ENCODE data around the gene MPPED2.
A peak's percentile ranks its signal among the peaks of the same experiment; 100 is the strongest.

MPPED2 gene

GRCh38 chr11:30479899-30480298 lies 106.3 kb downstream of the MPPED2 start:
- no peak for TF ChIP-seq CTCF (IDR thresholded peaks at IDR 0.05)
- Mint-ChIP-seq H3K4me3 (peak overlapping the region; percentile 7), H3K4me1 (peaks cover 46% of the 10 kb centered on the region), H3K9me3 (no peaks in the 10 kb centered on the region), H3K27me3 (ENCODE audit: low read depth, poor library complexity) (no peaks in the 10 kb centered on the region), H3K27ac (no peak overlapping the region), H3K36me3 (ENCODE audit: low read depth) (no peaks in the 10 kb centered on the region)
- DNase-seq, result no peak

- Mint-ChIP-seq H3K4me1 (peaks cover 46% of the 10 kb centered on the region), H3K27me3 (ENCODE audit: low read depth, poor library complexity) (no peaks in the 10 kb centered on the region), H3K27ac (peak overlapping the region; percentile 75), H3K4me3 (peak overlapping the region; percentile 19), H3K36me3 (ENCODE audit: low read depth) (no peaks in the 10 kb centered on the region), H3K9me3 (no peaks in the 10 kb centered on the region)
- no peak for TF ChIP-seq CTCF (IDR thresholded peaks at IDR 0.05)
- DNase-seq, result no peak
Observed at GRCh38 chr11:30478923-30479322, 107.2 kb downstream of the MPPED2 start.

GRCh38 chr11:30477061-30477460 lies 109.1 kb downstream of the MPPED2 start:
- no peak for DNase-seq
- Mint-ChIP-seq H3K4me1 (peaks cover 46% of the 10 kb centered on the region), H3K9me3 (no peaks in the 10 kb centered on the region), H3K27me3 (ENCODE audit: low read depth, poor library complexity) (no peaks in the 10 kb centered on the region), H3K27ac (no peak overlapping the region), H3K4me3 (no peak overlapping the region), H3K36me3 (ENCODE audit: low read depth) (no peaks in the 10 kb centered on the region)
- no peak for TF ChIP-seq CTCF (IDR thresholded peaks at IDR 0.05)

GRCh38 chr11:30474151-30474954 lies 111.8 kb downstream of the MPPED2 start:
- peaks cover 26% of the 10 kb centered on the region for H3K4me1 Mint-ChIP-seq
- no peak overlapping the region for H3K4me3 Mint-ChIP-seq
- no peaks in the 10 kb centered on the region for H3K27me3 Mint-ChIP-seq (ENCODE audit: low read depth, poor library complexity)
- H3K9me3 Mint-ChIP-seq, result no peaks in the 10 kb centered on the region
- no peaks in the 10 kb centered on the region for H3K36me3 Mint-ChIP-seq (ENCODE audit: low read depth)
- no peak overlapping the region for H3K27ac Mint-ChIP-seq
- no peak for DNase-seq
- no peak for TF ChIP-seq CTCF (IDR thresholded peaks at IDR 0.05)

GRCh38 chr11:30471244-30471643 lies 114.9 kb downstream of the MPPED2 start:
- no peaks in the 10 kb centered on the region for H3K27me3 Mint-ChIP-seq (ENCODE audit: low read depth, poor library complexity)
- DNase-seq, result no peak
- H3K4me3 Mint-ChIP-seq, result no peak overlapping the region
- no peak overlapping the region for H3K27ac Mint-ChIP-seq
- H3K36me3 Mint-ChIP-seq (ENCODE audit: low read depth), result no peaks in the 10 kb centered on the region
- no peak for TF ChIP-seq CTCF (IDR thresholded peaks at IDR 0.05)
- peaks cover 13% of the 10 kb centered on the region for H3K4me1 Mint-ChIP-seq
- H3K9me3 Mint-ChIP-seq, result no peaks in the 10 kb centered on the region

- peaks cover 3% of the 10 kb centered on the region for H3K27me3 Mint-ChIP-seq (ENCODE audit: low read depth, poor library complexity)
Observed at GRCh38 chr11:30468881-30469280, 117.3 kb downstream of the MPPED2 start.

More at GRCh38 chr11:30468881-30469280, 117.3 kb downstream of the MPPED2 start:
- H3K9me3 Mint-ChIP-seq, result no peaks in the 10 kb centered on the region
- TF ChIP-seq CTCF (IDR thresholded peaks at IDR 0.05), result no peak
- no peak overlapping the region for H3K4me3 Mint-ChIP-seq
- no peak for DNase-seq
- peaks cover 15% of the 10 kb centered on the region for H3K4me1 Mint-ChIP-seq
- H3K27ac Mint-ChIP-seq, result no peak overlapping the region
- H3K36me3 Mint-ChIP-seq (ENCODE audit: low read depth), result no peaks in the 10 kb centered on the region
